Endodermal cell (in vitro differentiated cells): Measurements from ENCODE around the gene EFCAB11. TPM values are rescaled to one million over a fixed set of nuclear protein-coding genes. Genes with fewer than 3 reads are reported as not detected.

Experiments used
- DNase-seq: peaks from one replicate; pipeline ENCODE4 v3.0.0-alpha.2; 2017
- H3K27ac ChIP-seq: 2 replicates; pipeline ENCODE4 v1.5.1; 2013; ENCODE audit warnings: mild to moderate bottlenecking, low read depth, low read length, moderate library complexity
- H3K27me3 ChIP-seq: 2 replicates; pipeline ENCODE4 v1.6.1; 2013; ENCODE audit warnings: mild to moderate bottlenecking, low read length, moderate library complexity; ENCODE audit not compliant: insufficient read depth, control insufficient read depth, poor library complexity, severe bottlenecking
- H3K36me3 ChIP-seq: 2 replicates; pipeline ENCODE4 v1.7.0; 2013; ENCODE audit warnings: mild to moderate bottlenecking, low read length, moderate library complexity; ENCODE audit not compliant: control insufficient read depth, insufficient read depth
- H3K4me1 ChIP-seq: one replicate; pipeline ENCODE4 v1.7.0; 2013; ENCODE audit warnings: low read length; ENCODE audit not compliant: control insufficient read depth, insufficient read depth
- H3K4me3 ChIP-seq: 2 replicates; pipeline ENCODE4 v1.5.1; 2013; ENCODE audit warnings: mild to moderate bottlenecking, low read length, moderate library complexity
- H3K9ac ChIP-seq: 2 replicates; pipeline ENCODE4 v1.6.1; 2013; ENCODE audit warnings: mild to moderate bottlenecking, low read length, moderate library complexity; ENCODE audit not compliant: poor library complexity, severe bottlenecking; ENCODE audit errors: extremely low read depth
- H3K9me3 ChIP-seq: 2 replicates; pipeline ENCODE4 v1.6.1; 2013; ENCODE audit warnings: mild to moderate bottlenecking, low read length, moderate library complexity; ENCODE audit not compliant: control insufficient read depth
- H3K27ac Mint-ChIP-seq: 2 replicates; pipeline ENCODE4 v1.8.0; 2020; ENCODE audit warnings: mixed read lengths
- H3K27me3 Mint-ChIP-seq: 2 replicates; pipeline ENCODE4 v1.8.0; 2021; ENCODE audit warnings: mild to moderate bottlenecking, mixed read lengths; ENCODE audit not compliant: insufficient read depth
- H3K36me3 Mint-ChIP-seq: 2 replicates; pipeline ENCODE4 v1.8.0; 2020; ENCODE audit warnings: low read depth, mixed read lengths
- H3K4me1 Mint-ChIP-seq: 2 replicates; pipeline ENCODE4 v1.8.0; 2020; ENCODE audit warnings: mixed read lengths
- H3K4me3 Mint-ChIP-seq: 2 replicates; pipeline ENCODE4 v1.8.0; 2020; ENCODE audit warnings: mild to moderate bottlenecking, moderate library complexity, mixed read lengths
- H3K9me3 Mint-ChIP-seq: 2 replicates; pipeline ENCODE4 v1.8.0; 2020; ENCODE audit warnings: mild to moderate bottlenecking, mixed read lengths
- WGBS, 2 experiments: methylation state at CpG; one replicate each; pipeline versions ENCODE4 v1.1.5 to v1.1.7; 2013; ENCODE audit warnings: missing lambda C conversion rate in 2 of 2, mixed read lengths in 1 of 2; ENCODE audit not compliant: insufficient coverage in 1 of 2, insufficient read length in 1 of 2; 5-methylcytosine and 5-hydroxymethylcytosine counted together
- total RNA-seq, 2 donors: library from RNA; stranded (reverse); fragmentation: NEBNext Ultra II Directional in 1 of 2; extraction: Animal tissue kit (Norgen Biotek cat#: 25700) in 1 of 2; gene quantifications; 2 replicates in 1 of 2; 3 replicates in 1 of 2; pipeline ENCODE4 v1.2.1, GENCODE V29; 2021
- TF ChIP-seq, protein P1 (sequence below): fragments of 200-600 bp; sonication (generic); conservative IDR thresholded peaks from 2 replicates; pipeline ENCODE4 v1.5.0; 2021; ENCODE audit warnings: antibody characterized with exemption, mild to moderate bottlenecking

Gene EFCAB11
- total RNA-seq, 2 donors from 2014 or later = 23.8 to 47.6 TPM

DNA sequence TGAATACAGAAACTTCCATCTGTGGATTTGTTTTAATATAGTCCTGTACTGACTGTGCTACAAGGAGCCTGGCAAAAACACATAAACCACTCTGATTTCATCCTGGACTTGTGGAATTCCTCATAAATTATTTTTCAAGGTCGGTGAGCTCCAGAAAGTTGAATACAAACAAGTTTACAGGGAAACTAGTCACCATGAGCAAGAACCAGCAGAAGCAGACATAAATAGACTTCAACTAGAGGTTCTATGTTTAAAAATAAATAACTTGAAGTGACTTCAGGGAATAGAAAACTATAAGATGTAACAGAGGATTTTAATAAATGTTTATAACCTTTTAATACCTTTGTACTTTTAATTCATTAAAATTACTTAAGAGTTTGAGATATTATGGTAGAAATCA, 63.5 kb downstream of the EFCAB11 start:
- DNase-seq = no peak
- Histone ChIP-seq H3K9ac (no peak overlapping the region), H3K9me3 (no peaks in the 10 kb centered on the region), H3K4me3 (no peak overlapping the region), H3K4me1 (no peaks in the 10 kb centered on the region), H3K27me3 (no peaks in the 10 kb centered on the region), H3K36me3 (no peaks in the 10 kb centered on the region), H3K27ac (no peak overlapping the region)
- TF ChIP-seq, protein P1, sequence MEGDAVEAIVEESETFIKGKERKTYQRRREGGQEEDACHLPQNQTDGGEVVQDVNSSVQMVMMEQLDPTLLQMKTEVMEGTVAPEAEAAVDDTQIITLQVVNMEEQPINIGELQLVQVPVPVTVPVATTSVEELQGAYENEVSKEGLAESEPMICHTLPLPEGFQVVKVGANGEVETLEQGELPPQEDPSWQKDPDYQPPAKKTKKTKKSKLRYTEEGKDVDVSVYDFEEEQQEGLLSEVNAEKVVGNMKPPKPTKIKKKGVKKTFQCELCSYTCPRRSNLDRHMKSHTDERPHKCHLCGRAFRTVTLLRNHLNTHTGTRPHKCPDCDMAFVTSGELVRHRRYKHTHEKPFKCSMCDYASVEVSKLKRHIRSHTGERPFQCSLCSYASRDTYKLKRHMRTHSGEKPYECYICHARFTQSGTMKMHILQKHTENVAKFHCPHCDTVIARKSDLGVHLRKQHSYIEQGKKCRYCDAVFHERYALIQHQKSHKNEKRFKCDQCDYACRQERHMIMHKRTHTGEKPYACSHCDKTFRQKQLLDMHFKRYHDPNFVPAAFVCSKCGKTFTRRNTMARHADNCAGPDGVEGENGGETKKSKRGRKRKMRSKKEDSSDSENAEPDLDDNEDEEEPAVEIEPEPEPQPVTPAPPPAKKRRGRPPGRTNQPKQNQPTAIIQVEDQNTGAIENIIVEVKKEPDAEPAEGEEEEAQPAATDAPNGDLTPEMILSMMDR = no peak
- Mint-ChIP-seq H3K4me1 (peaks cover 1% of the 10 kb centered on the region), H3K4me3 (no peak overlapping the region), H3K27me3 (no peaks in the 10 kb centered on the region), H3K9me3 (peaks cover 4% of the 10 kb centered on the region), H3K36me3 (peaks cover 5% of the 10 kb centered on the region), H3K27ac (no peak overlapping the region)
- 83 to 88% methylated on average over 1 of the region's 1 CpG for WGBS, 2 experiments

DNA sequence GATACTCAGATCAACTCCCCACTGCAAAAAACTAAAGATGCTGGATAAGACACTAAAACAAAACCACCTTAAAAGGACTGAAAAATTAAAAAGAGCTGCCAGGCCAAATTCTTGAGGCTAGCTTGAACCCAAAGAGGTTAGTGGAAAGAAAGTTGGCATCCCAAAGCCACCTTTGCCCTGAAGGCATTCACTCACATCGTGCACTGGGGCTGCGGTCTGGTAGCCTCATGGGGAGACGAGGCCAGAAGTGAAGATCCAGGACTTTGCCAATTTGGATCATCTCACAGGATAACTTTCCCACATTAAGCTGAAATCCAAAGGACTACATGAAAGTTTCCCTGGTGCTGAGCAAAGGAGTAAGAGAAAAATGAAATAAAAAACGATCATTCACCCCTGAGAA, 63.9 kb downstream of the EFCAB11 start:
- H3K4me1 Mint-ChIP-seq = peaks cover 1% of the 10 kb centered on the region
- Histone ChIP-seq H3K9ac (no peak overlapping the region), H3K4me3 (no peak overlapping the region), H3K4me1 (no peaks in the 10 kb centered on the region), H3K36me3 (no peaks in the 10 kb centered on the region), H3K9me3 (no peaks in the 10 kb centered on the region), H3K27me3 (no peaks in the 10 kb centered on the region), H3K27ac (no peak overlapping the region)
- H3K27me3 Mint-ChIP-seq = no peaks in the 10 kb centered on the region
- peaks cover 2% of the 10 kb centered on the region for H3K36me3 Mint-ChIP-seq
- TF ChIP-seq, protein P1 = no peak
- peaks cover 2% of the 10 kb centered on the region for H3K9me3 Mint-ChIP-seq
- H3K27ac Mint-ChIP-seq = no peak overlapping the region
- H3K4me3 Mint-ChIP-seq = no peak overlapping the region
- WGBS, 2 experiments = 94% methylated on average over 4 of the region's 4 CpGs; no CpG with 5 or more reads in 1 of the 2 experiments
- DNase-seq = no peak

DNA sequence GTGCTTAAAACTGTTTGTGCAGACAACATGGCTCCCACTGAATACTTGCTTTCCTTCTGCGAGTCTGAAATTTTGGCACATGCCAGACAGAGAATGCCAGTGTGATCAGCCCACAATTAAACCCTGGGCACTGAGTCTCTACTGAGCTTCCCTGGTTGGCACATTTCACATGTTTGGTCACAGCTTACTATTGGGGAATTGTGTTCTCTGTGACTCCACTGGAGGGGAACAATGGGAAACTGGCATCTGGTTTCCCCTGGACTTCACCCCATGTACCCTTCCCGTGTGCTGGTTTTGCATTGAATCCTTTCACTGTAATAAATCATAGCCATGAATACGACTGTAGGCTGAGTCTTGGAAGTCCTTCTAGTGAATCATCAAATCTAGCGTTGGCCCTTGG, 64.9 kb downstream of the EFCAB11 start:
- Histone ChIP-seq H3K27me3 (no peaks in the 10 kb centered on the region), H3K9me3 (no peaks in the 10 kb centered on the region), H3K4me3 (no peak overlapping the region), H3K9ac (no peak overlapping the region), H3K4me1 (no peaks in the 10 kb centered on the region), H3K36me3 (no peaks in the 10 kb centered on the region), H3K27ac (no peak overlapping the region)
- Mint-ChIP-seq H3K4me1 (peaks cover 1% of the 10 kb centered on the region), H3K9me3 (peaks cover 2% of the 10 kb centered on the region), H3K27ac (no peak overlapping the region), H3K36me3 (peaks cover 2% of the 10 kb centered on the region), H3K4me3 (no peak overlapping the region), H3K27me3 (no peaks in the 10 kb centered on the region)
- 92 to 95% methylated on average over 2 to 4 of the region's 4 CpGs for WGBS, 2 experiments
- DNase-seq = no peak
- TF ChIP-seq, protein P1 = no peak
